Stimulated activated CD4-positive, alpha-beta T cell treated with anti-CD3 and anti-CD28 coated beads, Interleukin-2, amount 100 ng/mL, for 48 hours (primary cell): ENCODE results near the gene PTCH2.
"Not testable (repeated sequence)": the region's sequence is repeated elsewhere in the genome, so short reads cannot be mapped to it uniquely, and the experiment has no call there.

Source experiments
- DNase-seq, 2 donors: peaks; one replicate each; pipeline ENCODE4 v3.0.0-alpha.2; 2020

The PTCH2 gene

GRCh38 chr1:44842862-44843655, at the start of gene PTCH2:
Gene PTCH2 (minus strand): TSS chr1:44843253. CDS start chr1:44842932, 321 bp downstream.
- no peak for DNase-seq

DNA sequence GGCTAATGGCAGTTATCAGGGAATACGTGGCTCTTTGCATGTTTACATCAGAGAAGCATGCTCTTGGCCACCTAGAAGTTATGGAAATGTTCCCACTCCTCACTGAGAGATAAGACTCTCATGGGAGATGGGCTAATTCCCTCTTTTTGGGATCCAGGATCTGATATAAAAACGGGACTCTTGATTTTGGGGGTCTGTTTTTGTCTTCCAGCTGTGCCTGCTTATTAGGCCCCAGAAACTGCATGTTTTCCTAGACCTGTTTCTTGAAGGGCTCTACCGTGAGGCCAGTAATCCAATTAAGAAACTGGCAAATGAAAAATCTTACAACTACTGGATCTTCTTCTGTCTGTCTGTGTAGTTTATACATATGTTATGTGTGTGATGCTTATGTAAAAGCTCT, 47.0 kb upstream of the PTCH2 start:
- no peak for DNase-seq

DNA sequence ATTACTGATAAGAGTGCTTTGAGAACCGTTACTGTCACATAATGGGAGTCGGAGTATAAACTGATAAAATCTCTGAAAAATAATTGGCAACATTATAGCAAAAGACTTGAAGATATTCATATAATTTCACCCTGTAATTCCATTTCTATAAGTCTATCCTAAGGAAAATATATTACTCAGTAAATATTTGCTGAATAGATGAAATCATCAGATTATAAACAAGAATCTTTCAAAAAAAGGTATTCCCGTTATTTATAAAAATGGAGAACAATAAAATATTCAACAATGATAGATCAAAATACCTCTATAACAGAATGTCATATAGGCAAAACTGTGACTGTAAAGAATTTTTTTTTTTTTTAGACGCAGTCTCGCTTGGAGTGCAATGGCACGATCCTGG, 42.4 kb upstream of the PTCH2 start:
- DNase-seq = no peak

DNA sequence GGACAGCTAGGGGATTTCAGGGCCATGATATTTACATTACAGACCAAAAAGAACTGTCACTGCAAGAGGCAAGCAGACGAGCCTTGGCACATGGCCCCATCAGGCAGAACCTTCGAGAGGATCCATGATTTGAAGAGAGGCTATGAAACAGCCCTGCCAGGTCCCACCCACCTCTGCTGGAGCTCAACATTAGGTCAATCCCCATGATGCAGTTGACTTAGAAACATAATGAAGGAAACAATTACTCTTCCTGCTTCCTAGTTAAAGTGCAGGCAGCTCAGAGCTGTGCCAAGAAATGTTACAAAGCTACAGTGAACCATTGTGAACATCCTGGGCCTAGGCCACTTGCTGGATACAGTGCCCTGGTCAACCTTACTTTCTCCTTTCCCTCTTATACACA, 41.7 kb upstream of the PTCH2 start:
- DNase-seq = no peak

DNA sequence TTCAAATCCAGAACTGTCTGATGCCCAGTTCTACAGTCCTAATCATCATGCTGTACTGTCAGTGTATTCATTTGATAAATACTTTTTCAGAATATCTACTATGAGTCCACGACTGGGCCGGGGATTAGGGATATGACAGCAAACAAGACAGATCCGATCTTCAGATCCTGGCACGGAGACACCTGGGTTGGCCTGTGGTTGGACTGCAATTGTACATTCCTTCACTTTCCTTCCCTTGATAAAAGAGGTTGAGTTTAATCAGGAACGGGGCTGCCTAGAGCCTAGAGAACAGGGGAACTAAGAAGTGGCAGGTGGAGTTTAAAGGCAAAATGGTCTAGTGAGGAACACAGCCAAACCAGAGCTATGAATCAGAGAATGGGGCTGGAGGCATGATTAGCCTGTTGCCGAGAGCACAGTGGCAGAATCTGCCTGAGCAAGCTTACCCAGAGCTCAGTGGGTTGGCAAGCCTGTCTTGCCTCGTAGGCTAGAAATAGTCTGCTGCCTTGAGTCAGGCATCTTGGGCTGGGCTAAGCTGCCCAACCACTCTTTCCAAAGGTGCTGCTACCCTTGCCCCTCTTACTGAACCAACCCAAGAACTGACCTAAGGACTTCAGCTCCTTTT, 38.1 kb upstream of the PTCH2 start:
- DNase-seq = no peak

- DNase-seq = no peak
Observed at GRCh38 chr1:44874155-44874554, 31.1 kb upstream of the PTCH2 start.

GRCh38 chr1:44870096-44870495, 27.0 kb upstream of the PTCH2 start:
- no peak for DNase-seq

DNA sequence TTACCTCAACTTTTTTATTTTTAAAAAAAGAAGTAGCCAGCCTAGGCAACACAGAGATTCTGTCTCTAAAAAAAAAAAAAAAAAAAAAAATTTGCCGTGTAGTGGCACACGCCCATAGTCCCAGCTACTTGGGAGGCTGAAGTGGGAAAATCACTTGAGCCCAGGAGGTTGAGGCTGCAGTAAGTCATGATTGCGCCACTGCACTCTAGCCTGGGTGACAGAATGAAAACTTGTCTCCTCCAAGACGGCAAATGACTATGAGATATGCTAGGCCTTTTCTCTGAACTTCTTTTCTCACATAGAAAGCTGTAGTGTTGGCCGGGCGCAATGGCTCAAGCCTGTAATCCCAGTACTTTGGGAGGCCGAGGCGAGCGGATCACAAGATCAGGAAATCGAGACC, 24.7 kb upstream of the PTCH2 start:
- DNase-seq = no peak

DNA sequence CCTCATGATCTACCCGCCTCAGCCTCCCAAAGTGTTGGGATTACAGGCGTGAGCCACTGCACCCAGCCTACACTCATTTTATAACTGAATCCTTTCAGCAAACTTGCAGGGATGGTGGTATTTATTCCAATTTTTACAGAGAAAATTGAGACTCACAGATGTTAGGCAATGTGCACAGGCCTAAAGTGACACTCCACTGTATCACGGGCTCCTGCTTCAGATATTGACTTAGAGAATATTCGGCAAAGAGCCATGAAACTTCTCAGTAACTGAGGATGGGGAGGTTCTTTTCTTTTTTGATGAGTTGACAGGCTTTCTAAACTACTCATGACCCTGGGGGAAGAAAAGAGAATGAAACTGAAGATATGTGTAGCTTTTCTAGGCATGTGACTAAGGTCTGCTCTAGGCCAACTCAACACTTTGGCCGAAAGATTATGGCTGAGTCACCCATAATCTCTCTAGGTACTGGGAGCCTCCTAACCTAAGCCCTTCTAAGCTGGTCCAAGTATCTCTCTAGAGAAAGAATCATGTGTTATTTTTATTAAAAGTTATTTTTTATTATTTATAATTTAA, 19.9 kb upstream of the PTCH2 start:
- no peak for DNase-seq

DNA sequence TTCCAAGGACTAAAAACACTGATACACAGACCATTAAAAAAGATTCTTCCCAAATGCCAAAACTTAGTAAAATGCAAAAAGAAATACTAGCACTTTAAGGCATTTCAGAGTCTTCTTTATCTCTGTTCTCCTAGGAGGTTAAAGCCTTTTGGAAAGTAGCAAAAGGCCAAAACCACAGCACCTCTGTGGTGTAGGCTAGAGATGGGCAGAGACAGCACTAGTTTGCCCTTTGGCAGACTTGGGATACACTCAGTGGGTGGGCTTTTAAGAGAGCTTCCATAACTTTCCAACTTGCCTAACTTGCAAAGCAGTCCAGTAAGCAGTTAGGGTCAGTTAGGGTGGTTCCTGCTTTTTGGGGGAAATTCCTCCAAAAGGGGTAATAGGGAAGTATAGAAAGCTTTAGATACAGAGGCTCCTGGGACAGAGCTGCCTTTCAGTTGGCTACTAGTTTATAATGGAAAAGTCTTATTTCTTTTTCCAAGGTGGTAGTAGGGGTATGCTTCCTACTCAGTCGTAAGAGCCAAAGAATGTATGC, 17.9 kb upstream of the PTCH2 start:
- DNase-seq = no peak

GRCh38 chr1:44860331-44860730, 17.3 kb upstream of the PTCH2 start:
- DNase-seq = no peak

GRCh38 chr1:44857446-44857845, 14.4 kb upstream of the PTCH2 start:
- DNase-seq = no peak

- DNase-seq = no peak
Observed at GRCh38 chr1:44855742-44856141, 12.7 kb upstream of the PTCH2 start.

DNA sequence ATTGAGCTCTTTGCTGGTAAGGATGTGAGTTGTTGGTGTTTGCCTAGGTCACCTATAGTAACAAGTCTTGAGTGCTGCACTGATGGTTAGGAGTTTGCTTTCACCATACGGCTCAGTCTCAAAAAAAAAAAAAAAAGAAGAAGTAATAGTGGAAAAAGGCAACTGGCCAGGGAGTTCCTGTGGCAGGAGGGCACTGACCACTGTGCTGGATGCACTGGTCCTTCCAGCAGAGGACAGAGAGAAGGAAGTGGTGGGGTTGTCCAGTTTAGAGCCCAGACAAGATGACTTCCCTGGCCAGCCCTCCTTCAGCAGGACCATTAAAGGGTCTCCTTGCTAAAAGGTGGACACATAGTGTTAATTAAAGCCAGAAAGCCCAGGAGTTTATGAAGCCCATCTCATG, 11.9 kb upstream of the PTCH2 start:
- no peak for DNase-seq

- DNase-seq = no peak
Observed at GRCh38 chr1:44853201-44853600, 10.1 kb upstream of the PTCH2 start.

GRCh38 chr1:44851308-44851707, 8.3 kb upstream of the PTCH2 start:
- no peak for DNase-seq

- no peak for DNase-seq
Observed at GRCh38 chr1:44849575-44850132, 6.6 kb upstream of the PTCH2 start.

DNA sequence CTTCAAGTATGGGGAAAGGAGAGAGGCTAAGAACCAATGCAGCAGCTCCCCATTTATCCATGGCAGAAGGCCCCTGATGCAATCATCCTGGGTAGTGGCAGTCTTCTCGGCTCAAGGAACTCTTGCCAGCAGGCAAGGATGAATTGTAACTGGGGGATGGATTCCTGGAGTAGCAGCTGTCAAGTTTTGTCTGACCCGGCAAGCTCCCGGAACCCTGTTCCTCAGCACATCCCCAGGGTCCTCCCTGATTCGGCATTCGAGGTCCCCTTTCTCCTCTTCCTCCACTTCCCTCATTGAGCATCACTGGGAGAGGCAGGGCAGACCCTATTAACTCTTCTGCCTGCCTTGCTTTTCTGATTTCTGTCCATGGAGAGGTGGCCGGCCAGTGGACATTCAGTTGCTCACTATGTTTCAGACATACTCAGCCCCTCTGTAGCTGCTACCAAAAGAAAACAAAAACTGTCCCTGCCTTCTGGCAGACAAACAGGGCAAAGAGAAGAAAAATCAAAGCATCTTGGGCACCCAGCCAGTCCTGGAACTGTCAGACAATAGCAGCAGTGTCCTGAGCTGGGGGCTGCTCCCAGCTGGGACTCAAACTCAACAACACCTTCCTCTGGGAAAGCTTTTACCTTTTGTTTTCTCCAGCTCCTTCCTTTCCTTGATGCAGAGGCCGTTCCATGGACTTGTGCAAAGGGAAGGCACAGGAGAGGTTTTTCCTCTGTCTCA, 5.6 kb upstream of the PTCH2 start:
- DNase-seq = no peak

GRCh38 chr1:44847845-44848244, 4.8 kb upstream of the PTCH2 start:
- DNase-seq = no peak

DNA sequence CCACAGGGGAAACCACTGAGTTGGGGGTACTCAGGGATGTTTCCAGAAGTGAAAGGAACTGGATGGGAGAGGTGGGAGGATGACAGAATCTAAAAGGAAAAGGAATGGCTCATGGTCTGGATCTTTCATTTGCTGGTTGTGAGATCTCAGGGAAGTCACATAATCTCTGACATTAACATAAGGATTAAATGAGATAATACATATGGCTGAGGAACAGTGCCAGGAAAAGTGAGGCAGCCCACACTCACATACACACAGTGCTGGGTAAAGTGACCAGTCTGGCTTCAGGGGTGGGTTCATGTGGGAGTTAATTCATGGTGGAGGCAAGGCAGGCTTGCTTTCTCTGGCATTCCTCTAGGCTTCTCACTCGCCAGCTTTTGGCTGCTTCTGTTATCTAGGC, 3.9 kb upstream of the PTCH2 start:
- DNase-seq = no peak

DNA sequence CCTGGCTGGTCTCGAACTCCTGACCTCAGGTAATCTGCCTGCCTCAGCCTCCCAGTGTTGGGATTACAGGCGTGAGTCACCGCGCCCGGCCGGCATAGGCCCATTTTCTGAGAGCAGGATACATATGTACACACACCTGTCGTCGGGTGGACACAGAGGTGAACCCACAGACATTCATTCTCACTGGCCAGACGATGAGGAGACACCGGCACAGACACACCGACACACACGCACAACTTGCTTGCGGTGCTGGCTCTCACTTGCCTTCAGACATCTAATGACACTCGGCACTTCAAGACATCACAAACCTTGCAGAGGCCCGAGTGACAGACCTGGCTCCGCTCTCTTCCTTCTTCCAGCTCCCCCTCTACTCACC, 579 bp downstream of the PTCH2 start:
- no peak for DNase-seq

GRCh38 chr1:44839576-44839975, 3.5 kb downstream of the PTCH2 start:
- DNase-seq = no peak

DNA sequence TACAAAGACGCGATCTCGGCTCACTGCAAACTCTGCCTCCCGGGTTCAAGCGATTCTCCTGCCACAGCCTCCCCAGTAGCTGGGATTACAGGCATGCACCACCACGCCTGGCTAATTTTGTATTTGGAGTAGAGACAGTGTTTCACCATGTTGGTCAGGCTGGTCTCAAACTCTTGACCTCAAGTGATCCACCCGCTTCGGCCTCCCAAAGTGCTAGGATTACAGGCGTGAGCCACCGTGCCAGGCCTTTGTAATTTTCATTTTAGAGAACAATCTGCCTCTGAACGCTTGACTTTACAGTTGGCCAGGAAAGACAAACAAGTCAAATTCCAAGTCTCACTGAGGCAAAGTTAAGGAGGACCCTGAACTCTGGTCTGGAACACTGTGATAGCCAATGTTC, 4.8 kb downstream of the PTCH2 start:
- not testable (repeated sequence) for DNase-seq
